Dedifferentiated amniotic fluid mesenchymal stem cell (primary cell): Measurements from ENCODE around the gene NPB.

ENCODE experiments used
- DNase-seq: peaks from one replicate; pipeline ENCODE4 v3.0.0-alpha.2; 2016; ENCODE audit errors: extremely low spot score

Gene NPB

GRCh38 chr17:81940538-81941483, 38.8 kb downstream of the NPB start:
- no peak for DNase-seq

DNA sequence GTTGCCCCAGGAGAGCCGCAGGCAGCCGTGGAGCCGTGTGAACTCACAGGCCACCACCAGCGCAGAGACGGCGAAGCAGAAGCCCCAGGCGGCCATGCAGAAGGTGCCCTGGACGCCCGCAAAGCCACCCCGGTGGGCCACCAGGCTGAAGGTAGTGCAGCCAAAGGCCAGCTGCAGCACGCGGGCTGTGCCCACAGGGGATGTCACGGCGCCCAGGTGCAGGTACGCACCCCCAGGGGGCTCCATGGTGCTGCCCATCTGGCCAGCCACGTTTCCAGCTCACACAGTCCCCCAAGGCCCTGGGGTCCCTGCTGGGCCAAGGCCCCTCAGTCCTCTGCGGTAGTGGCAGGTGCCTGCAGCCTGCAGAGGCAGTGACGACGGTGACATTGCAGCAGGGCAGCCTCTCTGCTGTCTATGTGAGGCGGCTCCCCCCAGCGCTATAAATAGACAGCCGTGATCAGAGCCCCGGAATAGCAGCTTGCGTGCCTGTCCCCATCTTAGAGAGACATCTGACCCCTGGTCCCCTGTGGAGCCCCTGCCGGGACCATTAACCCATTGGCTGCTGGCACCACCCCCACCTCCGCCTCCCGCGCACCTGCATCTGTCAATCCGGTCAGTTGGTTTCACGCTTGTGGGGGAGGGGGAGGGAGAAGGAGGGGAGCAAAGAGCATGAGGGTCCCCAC, 39.6 kb downstream of the NPB start:
- no peak for DNase-seq

DNA sequence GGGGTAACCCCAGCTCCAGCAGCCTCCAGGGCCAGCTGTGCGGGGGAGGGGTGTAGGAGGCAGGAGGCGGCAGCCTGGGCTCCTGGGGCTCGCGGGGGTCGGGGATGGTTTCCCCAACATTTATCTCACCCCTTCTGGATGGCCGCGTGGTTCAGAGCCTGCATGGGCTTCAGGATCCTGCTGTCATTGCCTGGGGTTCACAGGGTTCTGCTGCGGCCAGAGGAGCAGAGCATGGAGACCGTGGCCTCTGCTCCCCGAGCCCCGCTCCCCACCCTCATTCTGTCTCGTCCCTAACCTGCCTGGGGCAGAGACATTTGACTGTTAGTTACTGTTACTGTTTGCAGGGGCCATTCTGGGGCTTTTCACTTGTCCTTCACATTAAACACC, 40.1 kb downstream of the NPB start:
- no peak for DNase-seq

- no peak for DNase-seq
Measured at GRCh38 chr17:81944858-81945257, 42.8 kb downstream of the NPB start.

DNA sequence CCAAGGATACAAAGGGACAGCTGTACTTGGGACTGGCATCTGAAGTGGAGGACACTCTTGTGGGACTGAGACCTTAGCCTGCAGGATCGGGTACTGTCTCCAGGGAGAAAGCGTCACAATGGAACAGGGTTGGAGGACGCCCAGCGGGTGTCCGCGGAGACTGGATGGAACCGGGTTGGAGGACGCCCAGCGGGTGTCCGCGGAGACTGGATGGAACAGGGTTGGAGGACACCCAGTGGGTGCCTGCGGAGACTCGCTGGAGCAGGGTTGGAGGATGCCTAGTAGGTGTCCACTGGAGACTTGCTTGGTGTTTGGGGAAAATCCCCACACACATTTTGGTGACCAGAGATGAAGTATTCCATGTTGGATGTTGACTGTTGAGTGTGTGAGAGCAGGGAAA, 45.2 kb downstream of the NPB start, which contains the start of gene MYADML2:
TSS of gene MYADML2 (minus strand) at position 45 of the 400 bp plus-strand sequence. CDS start 5,492 bp downstream, outside the sequence.
- DNase-seq: no peak

GRCh38 chr17:81948635-81949378, 46.8 kb downstream of the NPB start:
- DNase-seq: no peak

GRCh38 chr17:81950501-81950900, 48.5 kb downstream of the NPB start:
- DNase-seq: no peak

DNA sequence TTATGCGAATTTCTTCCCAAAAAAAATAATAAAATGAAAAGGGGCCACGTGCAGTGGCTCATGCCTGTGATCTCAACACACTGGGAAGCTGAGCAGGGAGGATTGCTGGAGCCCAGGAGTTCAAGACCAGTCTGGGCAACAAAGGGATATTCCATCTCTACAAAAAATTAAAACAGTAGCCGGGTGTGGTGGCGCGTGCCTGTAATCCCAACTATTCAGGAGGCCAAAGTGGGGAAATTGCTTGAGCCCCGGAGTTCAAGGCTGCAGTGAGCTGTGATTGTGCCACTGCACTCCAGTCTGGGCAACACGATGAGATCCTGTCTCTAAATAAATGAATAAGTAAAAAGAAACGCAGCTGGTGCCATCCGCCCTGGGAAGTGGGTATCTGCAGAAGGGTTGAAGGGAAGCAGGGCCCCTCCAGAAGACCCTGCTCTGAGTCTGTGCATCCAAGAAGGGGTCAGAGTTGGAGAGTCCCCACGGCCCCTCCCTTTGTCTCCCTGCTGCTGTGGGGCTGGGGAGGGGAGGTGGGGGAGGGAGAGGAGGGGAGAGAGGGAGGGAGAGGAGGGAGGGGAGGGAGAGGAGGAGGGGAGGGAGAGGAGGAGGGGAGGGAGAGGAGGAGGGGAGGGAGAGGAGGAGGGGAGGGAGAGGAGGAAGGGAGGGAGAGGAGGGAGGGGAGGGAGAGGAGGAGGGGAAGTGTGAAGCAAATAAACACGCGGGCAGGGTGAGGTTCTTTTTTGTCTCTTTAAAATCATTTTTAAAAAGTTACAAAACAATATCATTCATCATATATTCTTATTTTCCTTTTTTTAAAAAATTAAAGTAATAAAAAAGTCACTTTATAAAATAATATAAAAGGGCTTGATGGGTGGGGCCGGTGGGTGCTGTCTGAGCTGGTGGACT, 50.0 kb downstream of the NPB start:
- no peak for DNase-seq
